K562 (cell line): ENCODE measurements around the gene FGGY. TPM values are rescaled to one million over a fixed set of nuclear protein-coding genes. Genes with fewer than 3 reads are reported as not detected.

Experiments
- ATAC-seq: fragments of 200-7000 bp; cut with Tn5 transposase; 3 replicates; pipeline ENCODE4 v1.9.1; 2020; ENCODE audit warnings: moderate library complexity
- BruUV-seq: library from RNA; stranded (reverse); fragments of 400-500 nt; replicated peaks from 2 replicates; lab custom pipeline; 2021; lab: Mats Ljungman, UMichigan
- CTCF ChIA-PET: fragments of 300-600 bp; formaldehyde crosslinking; extraction: SDS; loops from one replicate; lab custom pipeline; 2021; ENCODE audit warnings: low intra/inter-chr PET ratio; lab: Yijun Ruan, JAX
- POLR2A ChIA-PET: fragments of 300-600, 350-650 bp; sonication (Branson Sonifier 250); formaldehyde crosslinking; extraction: SDS; loops from one replicate; lab custom pipeline; 2021; ENCODE audit warnings: antibody characterized with exemption, inconsistent platforms; lab: Yijun Ruan, JAX
- DNase-seq, 4 experiments: peaks; one replicate each; pipeline versions ENCODE4 v3.0.0 to v3.0.0-alpha.2; 2011 to 2018; ENCODE audit warnings: low spot score in 3 of 4, mixed read lengths in 3 of 4; ENCODE audit errors: extremely low read depth in 1 of 4
- FAIRE-seq: peaks from 2 replicates; lab custom pipeline; 2011; peaks lifted over from hg19 to GRCh38; lab: Jason Lieb, UNC
- H2AFZ ChIP-seq: 2 replicates; pipeline ENCODE4 v1.6.0; 2011; ENCODE audit warnings: low read depth, low read length, control low read depth, inconsistent platforms
- H3K27ac ChIP-seq: fragments of 200-600 bp; 3 replicates; pipeline ENCODE4 v1.8.0; 2011; ENCODE audit warnings: low read depth, mild to moderate bottlenecking, control low read depth, inconsistent platforms, low read length, moderate library complexity, mixed read lengths; ENCODE audit errors: extremely low read depth
- H3K27me3 ChIP-seq, 2 experiments: fragments of 300-600 bp in 1 of 2; 2 replicates in 1 of 2; 3 replicates in 1 of 2; pipeline versions ENCODE4 v1.6.0 to v1.8.0; 2011; ENCODE audit warnings: inconsistent platforms in 2 of 2, low read length in 2 of 2, mild to moderate bottlenecking in 1 of 2, mixed read lengths in 1 of 2, moderate library complexity in 1 of 2; ENCODE audit not compliant: control insufficient read depth in 2 of 2, insufficient read depth in 2 of 2
- H3K36me3 ChIP-seq: fragments of 300-600 bp; 3 replicates; pipeline ENCODE4 v1.8.0; 2011; ENCODE audit warnings: mild to moderate bottlenecking, low read length, inconsistent platforms; ENCODE audit not compliant: control insufficient read depth, insufficient read depth
- H3K4me1 ChIP-seq, 2 experiments: fragments of 200-600 bp in 1 of 2; replicated peaks in 1 of 2; 2 replicates in 1 of 2; 3 replicates in 1 of 2; pipeline versions ENCODE4 v1.5.1 to v1.8.0; 2011; ENCODE audit warnings: inconsistent platforms in 2 of 2, low read length in 2 of 2, mild to moderate bottlenecking in 1 of 2, mixed read lengths in 1 of 2, moderate library complexity in 1 of 2; ENCODE audit not compliant: control insufficient read depth in 2 of 2, insufficient read depth in 2 of 2
- H3K4me2 ChIP-seq: 2 replicates; pipeline ENCODE4 v1.6.1; 2011; ENCODE audit warnings: low read length, control low read depth, inconsistent platforms, mixed read lengths; ENCODE audit not compliant: insufficient read depth
- H3K4me3 ChIP-seq: fragments of 200-600 bp; sonication (generic), shearing (Covaris generic); 2 replicates; pipeline ENCODE4 v1.5.1; 2016; ENCODE audit warnings: control low read depth, inconsistent platforms
- H3K79me2 ChIP-seq: fragments of 200-600 bp; 3 replicates; pipeline ENCODE4 v1.8.0; 2011; ENCODE audit warnings: low read length, inconsistent platforms; ENCODE audit not compliant: control insufficient read depth, insufficient read depth
- H3K9ac ChIP-seq, 2 experiments: 2 replicates each; pipeline versions ENCODE4 v1.6.0 to v1.6.1; 2011; ENCODE audit warnings: low read depth in 2 of 2, low read length in 2 of 2, control low read depth in 1 of 2, inconsistent platforms in 1 of 2, mild to moderate bottlenecking in 1 of 2, mixed read lengths in 1 of 2; ENCODE audit not compliant: insufficient read depth in 1 of 2
- H3K9me1 ChIP-seq: one replicate; pipeline ENCODE4 v1.6.0; 2011; ENCODE audit warnings: inconsistent platforms, mild to moderate bottlenecking, low read length, moderate library complexity; ENCODE audit not compliant: control insufficient read depth, insufficient read depth
- H3K9me3 ChIP-seq: replicated peaks from 2 replicates; pipeline ENCODE4 v1.5.1; 2011; ENCODE audit warnings: low read depth, low read length, inconsistent platforms; ENCODE audit not compliant: control insufficient read depth, insufficient read depth
- H4K20me1 ChIP-seq: replicated peaks from 2 replicates; pipeline ENCODE4 v1.6.1; 2011; ENCODE audit warnings: low read length, inconsistent platforms, mixed read lengths; ENCODE audit not compliant: control insufficient read depth, insufficient read depth
- CBFA2T3 ChIP-seq: fragments of 450-650 bp; IDR thresholded peaks from 2 replicates; pipeline ENCODE4 v1.6.1; 2017
- TEAD1 ChIP-seq, 2 experiments: fragments of 450-650 bp in 1 of 2; sonication (generic) in 1 of 2; formaldehyde crosslinking; IDR thresholded peaks; 2 replicates each; pipeline versions ENCODE4 v1.4.0 to v1.8.0; 2020 to 2022; ENCODE audit warnings: mild to moderate bottlenecking in 2 of 2, missing genetic modification reagents in 1 of 2
- ZBTB8A ChIP-seq: fragments of 450-650 bp; IDR thresholded peaks from 2 replicates; pipeline ENCODE4 v1.6.1; 2018; ENCODE audit warnings: mild to moderate bottlenecking, moderate library complexity; ENCODE audit not compliant: partially characterized antibody
- WGBS: fragments of 100-300 bp; shearing (Covaris generic); methylation state at CpG from one replicate; pipeline ENCODE4 v1.1.6; 2016; ENCODE audit warnings: low coverage, mixed read lengths; ENCODE audit not compliant: insufficient coverage; ENCODE audit errors: missing lambda C conversion rate; 5-methylcytosine and 5-hydroxymethylcytosine counted together
- in situ Hi-C: fragments of 300-500 bp; cut with MboI; formaldehyde crosslinking; loops from 4 replicates; pipeline ENCODE4 v1.15.0; 2018; ENCODE audit warnings: inconsistent platforms, mixed read lengths
- intact Hi-C: fragments of 100-400 bp; cut with micrococcal nuclease; formaldehyde crosslinking; loops from 2 replicates; pipeline ENCODE4 v1.14.2; 2022
- polyA plus RNA-seq, 8 experiments: library from polyadenylated mRNA; depleted of rRNA in 4 of 8; stranded (reverse) in 5 of 8; unstranded in 3 of 8; fragments of >200 nt; fragmentation: Nextera tagmentation in 2 of 8; fragmentation: Illumina TruSeq in 1 of 8; extraction: Ambion mirVana in 2 of 8; extraction: Trizol in 1 of 8; gene quantifications; 2 replicates each; pipeline versions ENCODE4 v1.2.1 to v1.2.3, GENCODE V29; 2011 to 2014; ENCODE audit warnings: inconsistent platforms in 1 of 8, missing spikeins in 1 of 8
- total RNA-seq, 7 experiments: library from RNA; depleted of rRNA in 6 of 7; stranded (reverse); fragments of >200 nt in 6 of 7; fragmentation: Illumina TruSeq in 2 of 7; extraction: Trizol in 2 of 7; gene quantifications; 2 replicates each; pipeline versions ENCODE4 v1.2.1 to v1.2.3, GENCODE V29; 2011 to 2021; ENCODE audit warnings: low replicate concordance in 1 of 7

FGGY gene
- total and polyA plus RNA-seq, 9 of the 15 experiments (the other 6 are each of a cell fraction or from before 2014, with no cell fraction given), result 9.7 to 19.2 (median 12.6) TPM

DNA sequence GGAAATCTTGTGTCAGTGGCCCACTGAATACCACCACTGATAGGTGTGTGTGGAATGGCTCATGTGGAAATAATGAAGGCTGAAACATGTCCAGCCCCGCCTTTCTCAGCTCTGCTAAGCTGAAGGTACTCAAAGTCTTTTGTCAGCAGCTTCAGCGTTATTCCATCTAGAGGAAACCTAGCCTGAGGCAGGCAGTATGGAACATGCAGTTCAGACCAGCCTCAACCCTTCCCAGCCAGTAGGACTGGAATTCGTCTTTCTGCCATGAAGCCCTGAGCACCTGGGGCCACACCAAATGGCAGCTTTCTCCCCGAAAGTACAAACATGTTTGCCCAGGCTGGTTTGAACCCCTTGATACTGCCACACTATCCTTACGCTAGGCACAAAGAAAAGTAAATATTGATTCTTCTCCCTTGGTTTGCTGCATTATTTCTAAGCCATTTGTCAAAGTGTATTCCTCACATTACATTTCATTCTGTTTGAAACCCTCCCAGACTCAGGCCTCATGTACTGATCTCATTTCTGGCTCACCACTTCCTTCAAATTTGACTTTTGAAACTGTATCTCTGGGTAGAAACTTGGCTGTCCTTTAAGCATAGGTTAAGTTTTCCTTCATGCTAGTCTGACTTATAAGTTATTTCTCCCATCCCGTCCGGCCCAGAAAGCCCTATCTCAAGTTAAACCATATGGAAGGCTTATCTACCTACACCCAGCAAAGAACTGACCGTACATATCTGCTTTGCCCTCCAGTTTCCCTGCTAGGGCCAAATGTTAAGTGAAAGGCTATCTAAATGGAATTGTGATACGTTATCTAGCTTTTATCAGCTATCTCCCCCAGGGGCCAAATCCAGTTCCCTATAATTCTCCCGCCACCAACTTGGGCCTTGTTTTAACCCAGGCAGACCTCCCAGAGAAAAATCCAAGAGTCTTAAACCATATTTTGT is 472.2 kb downstream of the FGGY start:
- peaks cover 5 to 11% of the 10 kb centered on the region in 2 experiments; a peak in 2 of 5 replicates for H3K27me3 ChIP-seq
- H2AFZ ChIP-seq, result no peak overlapping the region
- intact Hi-C loops, result no loop called here
- 5% methylated on average over 10 of the region's 10 CpGs for WGBS
- no peak overlapping the region; the same call in 1 of the 2 replicates for H3K4me2 ChIP-seq
- H3K4me1 ChIP-seq, result peaks cover 0 to 7% of the 10 kb centered on the region in 2 experiments; a peak in 1 of 5 replicates
- peak; percentile 23; the same call in 1 of the 2 replicates for TF ChIP-seq CBFA2T3
- TF ChIP-seq TEAD1 (CRISPR knock-in tag; IDR thresholded peaks at IDR 0.05), result 0 out of 4 replicates have a peak, but pooled peaks of 1 of the 2 experiments have one; percentile 10
- no peak for TF ChIP-seq ZBTB8A
- TF ChIP-seq, all 486 proteins: peak for 2
- Histone ChIP-seq H3K79me2 (no peaks in the 10 kb centered on the region), H3K36me3 (no peaks in the 10 kb centered on the region), H3K4me3 (no peak overlapping the region), H3K9me1 (no peaks in the 10 kb centered on the region), H4K20me1 (no peaks in the 10 kb centered on the region), H3K9me3 (no peaks in the 10 kb centered on the region), H3K27ac (no peak overlapping the region; the same call in 2 of the 3 replicates), H3K9ac (no peak overlapping the region)
- ATAC-seq (no peak), FAIRE-seq (no peak), DNase-seq (peak in 1 of 4 experiments; percentile 16)
- CTCF ChIA-PET, result no interaction called here
- BruUV-seq, result no TSS peak
- POLR2A ChIA-PET, result interaction anchor here (1.0 kb wide), 1 partner anchor 14 kb away, joined by 3 read pairs; no protein-coding TSS in a partner anchor
- in situ Hi-C loops, result loop anchor here (10.0 to 25.0 kb wide), 2 partner anchors 1024 to 1257 kb away; no protein-coding TSS in a partner anchor
